NCI-H446 treated with DMSO at 0.1 percent for 48 hours (cell line): ENCODE results near the gene TAF4.

Experiments used
- DNase-seq: peaks from one replicate; lab custom pipeline; 2025; lab: John Stamatoyannopoulos, UW

Gene TAF4

DNA sequence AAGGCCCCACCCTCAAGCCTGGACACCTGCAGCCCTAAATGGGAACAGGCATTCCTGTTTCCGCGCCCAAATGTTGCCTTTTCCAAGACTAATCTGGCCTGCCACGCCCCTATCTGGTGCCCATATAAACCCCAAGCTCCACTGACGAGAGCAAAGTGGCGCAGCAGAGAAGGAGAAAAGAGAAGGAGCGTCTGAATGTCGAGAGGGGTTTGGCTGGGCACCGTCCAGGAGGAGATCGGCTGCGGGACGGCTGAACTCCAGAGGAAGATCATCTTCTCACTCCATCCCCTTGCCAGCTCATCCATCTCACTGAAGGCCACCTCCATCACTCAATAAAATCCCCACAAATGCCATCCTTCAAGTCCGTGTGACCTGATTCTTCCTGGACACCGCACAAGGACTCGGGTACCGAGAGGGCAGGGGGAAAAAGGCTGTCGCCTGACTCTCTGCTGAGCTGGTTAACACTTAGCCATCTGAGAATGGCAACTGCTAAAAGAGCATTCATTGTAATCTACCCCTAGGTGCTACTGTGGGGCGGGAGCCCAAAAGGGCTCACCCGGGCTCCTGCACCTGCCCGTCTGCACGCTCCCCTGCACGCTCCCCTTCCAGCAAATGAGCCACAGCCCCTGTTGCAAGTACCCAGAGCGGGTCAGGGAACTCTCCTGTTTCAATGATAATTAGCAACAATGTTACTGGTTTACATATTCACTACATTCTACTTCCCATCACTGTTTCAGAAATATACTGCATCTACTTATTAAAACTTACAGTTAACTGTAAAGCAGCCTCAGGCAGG is 23.5 kb downstream of the TAF4 start:
- no peak for DNase-seq

DNA sequence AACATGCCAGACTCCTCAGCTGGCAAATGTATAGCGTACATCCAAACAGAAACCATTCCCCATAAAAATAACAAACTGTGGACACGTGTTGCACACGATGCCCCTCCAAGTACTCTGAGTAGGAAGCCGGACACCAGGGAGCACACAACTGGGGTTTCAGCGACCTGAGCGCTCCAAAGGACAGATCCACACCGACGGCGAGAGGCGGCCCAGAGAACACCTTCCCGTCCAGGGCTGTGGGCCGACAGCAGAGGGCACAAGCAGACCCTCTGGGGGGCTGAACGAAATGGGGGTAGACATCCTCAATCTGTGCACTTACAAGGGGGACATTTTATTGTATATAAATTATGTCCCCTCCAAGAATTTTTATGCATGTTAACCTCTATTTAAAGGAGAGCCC is 24.7 kb downstream of the TAF4 start:
- no peak for DNase-seq

GRCh38 chr20:62040381-62040922 is 25.2 kb downstream of the TAF4 start:
- DNase-seq = no peak

GRCh38 chr20:62039738-62040137 is 25.9 kb downstream of the TAF4 start:
- DNase-seq = no peak

DNA sequence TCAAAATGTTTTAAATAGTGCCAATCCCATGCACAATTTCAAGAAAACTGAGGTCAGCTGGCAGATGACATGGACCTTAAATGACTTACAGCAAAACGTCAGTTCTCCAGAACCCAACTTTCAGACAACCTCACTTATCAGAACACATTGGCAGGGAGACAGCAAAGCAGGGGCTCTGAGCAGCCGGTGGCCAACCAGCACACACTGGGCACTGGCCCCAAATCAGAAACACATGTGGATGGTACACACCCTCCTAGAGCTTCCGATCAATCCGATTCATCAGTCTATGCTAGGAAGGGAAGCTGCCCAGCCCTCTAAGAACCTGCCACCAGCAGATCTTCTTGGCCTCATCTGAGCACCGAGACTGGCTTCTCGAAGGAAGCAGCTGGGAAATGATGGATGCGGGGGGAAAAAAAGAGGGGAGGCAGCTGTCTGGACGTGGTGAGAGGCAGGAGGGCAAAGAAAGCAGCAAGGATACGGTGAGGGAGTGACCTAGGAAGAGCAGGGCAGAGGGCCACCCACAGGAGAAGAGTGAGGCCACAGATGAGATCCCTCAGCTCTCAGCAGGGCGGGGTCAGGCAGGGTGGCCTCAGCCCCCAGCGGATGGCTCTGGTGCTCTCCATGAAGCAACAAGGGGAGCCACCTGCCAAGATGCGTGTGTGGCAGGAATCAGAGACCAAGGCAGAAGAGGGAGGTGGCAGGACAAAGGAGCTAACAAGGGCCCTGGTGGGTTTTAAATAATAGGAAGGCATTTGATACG is 32.9 kb downstream of the TAF4 start:
- DNase-seq = no peak

- no peak for DNase-seq
Measured at GRCh38 chr20:62031462-62032092, 34.1 kb downstream of the TAF4 start.

- DNase-seq = no peak
Measured at GRCh38 chr20:62030834-62031434, 34.7 kb downstream of the TAF4 start.

DNA sequence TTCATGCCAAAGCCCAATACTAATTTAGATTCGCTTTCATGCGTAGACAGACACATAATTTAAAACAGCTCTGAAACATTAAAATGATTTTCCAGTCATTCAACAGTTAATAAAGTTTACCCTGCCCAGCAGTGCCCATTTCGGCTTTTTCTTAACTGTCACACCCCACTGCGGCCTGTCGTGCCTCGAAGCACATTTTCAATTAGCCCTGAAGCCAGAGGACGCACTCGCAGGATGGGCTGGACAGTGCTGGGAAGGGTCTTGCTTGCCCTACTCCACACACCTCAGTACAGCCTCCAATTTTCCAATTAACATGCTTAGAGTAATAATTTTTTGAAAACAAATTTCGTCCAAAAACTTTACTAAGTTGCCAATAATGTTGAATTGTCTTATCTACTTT is 35.3 kb downstream of the TAF4 start:
- DNase-seq = no peak

DNA sequence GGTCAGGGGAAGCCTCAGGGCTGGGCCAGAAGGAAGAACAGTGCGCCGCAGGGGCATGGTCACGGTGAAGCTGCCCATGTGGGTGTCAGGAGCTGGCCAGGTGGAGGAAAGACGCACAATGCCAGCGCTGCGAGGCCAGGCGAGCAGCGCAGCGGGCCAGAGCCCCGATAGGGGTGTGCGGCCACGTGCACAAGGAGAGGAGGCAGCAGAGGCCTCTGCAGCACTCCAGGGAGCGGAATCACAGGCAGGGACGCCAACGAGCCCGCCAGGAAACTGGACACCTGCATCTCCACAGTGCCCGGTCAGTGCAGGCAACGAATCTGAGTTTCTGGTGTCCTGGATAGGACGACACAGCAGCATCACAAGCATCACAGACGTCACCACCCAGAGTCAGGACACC is 35.7 kb downstream of the TAF4 start:
- no peak for DNase-seq

- DNase-seq = no peak
Measured at GRCh38 chr20:62029296-62029695, 36.4 kb downstream of the TAF4 start.

DNA sequence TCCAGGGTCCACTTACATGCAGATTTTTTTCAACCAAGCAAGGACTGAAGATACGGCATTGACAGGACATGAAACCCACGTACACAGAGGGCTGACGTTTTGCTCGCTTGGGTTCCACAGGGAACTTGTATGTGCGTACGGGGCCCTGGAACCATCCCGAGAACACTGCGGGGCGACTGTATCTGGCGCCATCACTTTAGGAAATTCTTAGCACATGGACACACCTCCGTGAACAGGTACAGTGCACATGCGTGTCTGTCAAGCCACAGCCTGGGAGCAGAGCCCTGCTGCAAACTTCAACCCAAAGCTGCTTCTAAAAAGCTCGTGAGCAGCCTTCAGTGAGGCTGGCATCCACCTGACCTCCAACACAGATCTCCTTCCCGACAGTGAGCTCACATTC is 37.3 kb downstream of the TAF4 start:
- DNase-seq = no peak

DNA sequence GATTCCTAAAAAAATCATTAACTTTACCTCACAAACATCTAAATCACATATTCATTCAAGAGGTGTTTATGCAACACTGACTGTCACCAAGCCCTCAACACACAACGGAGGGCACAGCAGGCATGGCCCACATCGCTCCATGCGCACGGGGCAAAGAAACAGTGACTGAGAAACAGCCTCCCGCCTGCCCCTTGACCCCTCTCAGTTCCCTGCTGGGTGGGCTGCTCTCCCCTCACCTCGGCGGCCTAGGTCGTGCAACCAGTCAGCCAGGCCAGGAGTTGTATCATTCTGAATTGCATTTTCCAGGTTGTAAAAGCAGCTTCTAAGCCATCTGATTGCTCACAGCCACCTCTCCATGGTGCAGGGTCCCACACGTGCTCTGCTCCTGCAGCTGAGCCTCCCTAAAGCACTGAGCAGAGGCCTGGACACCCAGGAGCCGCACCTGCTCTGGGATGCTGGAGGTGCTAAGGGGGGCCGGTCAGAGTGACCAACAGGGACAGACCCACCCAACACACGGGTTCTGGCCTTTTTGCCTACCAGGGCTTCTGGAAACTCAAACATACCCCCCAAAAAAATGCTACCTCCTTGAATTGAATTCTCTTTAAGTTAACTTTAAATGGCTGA is 37.9 kb downstream of the TAF4 start:
- no peak for DNase-seq

DNA sequence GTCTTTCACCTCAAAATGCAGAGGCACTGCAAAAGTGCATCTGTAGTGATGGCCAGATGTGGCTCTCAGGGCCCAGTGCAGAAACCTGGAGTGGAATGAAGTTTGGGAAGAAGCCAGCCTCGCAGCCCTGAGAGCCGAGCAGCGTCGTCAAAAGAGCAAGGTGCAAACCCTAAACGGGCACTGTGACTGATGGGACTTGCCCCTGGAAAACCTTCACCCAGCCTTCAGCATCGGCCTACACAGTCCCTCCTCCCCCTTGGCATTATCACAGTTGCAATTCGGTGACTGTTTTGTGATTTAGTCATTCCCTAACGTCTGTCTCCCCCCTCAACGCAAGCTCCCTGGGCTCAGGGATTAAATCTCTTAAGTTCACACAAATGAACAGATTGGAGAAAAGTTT is 38.6 kb downstream of the TAF4 start:
- no peak for DNase-seq

GRCh38 chr20:62026564-62026856 is 39.2 kb downstream of the TAF4 start:
- DNase-seq = no peak

- no peak for DNase-seq
Measured at GRCh38 chr20:62025832-62026563, 39.7 kb downstream of the TAF4 start.

DNA sequence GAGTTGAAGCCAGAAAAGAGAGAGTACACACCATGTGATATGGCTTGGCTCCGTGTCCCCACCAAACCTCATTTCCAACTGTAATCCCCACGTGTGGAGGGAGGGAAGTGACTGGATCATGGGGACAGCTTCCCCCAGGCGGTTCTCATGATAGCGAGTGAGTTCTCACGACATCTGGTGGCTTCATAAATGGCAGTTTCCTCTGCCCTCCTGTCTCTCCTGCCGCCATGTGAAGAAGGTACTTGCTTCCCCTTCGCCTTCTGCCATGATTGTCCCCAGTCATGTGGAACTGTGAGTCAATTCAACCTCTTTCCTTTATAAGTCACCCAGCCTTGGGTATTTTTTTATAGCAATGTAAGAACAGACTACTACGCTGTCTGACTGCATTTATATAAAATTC is 40.3 kb downstream of the TAF4 start:
- DNase-seq = no peak

DNA sequence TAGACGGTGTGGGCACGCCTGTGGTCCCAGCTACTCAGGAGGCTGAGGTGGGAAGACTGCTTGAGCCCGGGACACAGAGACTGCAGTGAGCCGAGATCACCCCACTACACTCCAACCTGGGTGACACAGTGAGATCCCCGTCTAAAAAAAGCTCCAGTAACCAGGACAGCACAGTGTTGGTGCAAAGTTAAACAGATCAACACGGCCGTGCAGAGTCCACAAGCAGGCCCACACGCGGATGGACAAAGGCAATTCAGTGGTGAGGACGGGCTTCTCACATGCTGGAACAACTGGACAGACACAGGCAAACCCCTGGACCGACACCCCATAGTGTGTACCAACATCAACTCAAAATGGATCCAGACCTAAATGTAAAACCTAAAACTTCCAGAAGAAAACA is 41.7 kb downstream of the TAF4 start:
- no peak for DNase-seq

DNA sequence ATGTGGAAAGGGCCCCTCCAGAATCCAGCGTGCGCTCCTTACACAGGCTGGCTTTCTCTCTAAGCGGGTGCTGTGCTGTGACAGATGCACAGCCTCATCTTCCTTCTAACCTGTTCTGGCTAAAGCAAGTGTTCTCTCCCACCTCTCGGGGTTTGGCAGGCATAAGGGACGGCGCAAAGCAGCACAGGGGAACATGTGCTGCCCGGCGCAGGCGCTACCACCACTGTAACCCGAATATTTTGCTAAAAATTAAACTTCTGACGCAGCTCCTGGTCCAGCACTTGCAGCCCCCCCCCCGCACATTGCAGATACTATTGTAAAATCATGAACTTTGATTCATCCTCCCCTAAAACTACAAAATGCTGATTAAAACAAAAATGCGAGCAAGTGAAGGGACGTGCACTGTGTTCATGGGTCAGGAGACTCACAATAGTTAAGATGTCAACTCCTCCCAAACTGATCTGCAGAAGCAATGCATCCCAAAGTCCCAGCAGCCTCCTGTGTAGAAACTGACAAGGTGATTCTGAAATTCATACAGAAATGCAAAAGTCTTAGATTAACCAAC is 43.0 kb downstream of the TAF4 start:
- DNase-seq = no peak

GRCh38 chr20:62021793-62022385 is 43.8 kb downstream of the TAF4 start:
- no peak for DNase-seq

DNA sequence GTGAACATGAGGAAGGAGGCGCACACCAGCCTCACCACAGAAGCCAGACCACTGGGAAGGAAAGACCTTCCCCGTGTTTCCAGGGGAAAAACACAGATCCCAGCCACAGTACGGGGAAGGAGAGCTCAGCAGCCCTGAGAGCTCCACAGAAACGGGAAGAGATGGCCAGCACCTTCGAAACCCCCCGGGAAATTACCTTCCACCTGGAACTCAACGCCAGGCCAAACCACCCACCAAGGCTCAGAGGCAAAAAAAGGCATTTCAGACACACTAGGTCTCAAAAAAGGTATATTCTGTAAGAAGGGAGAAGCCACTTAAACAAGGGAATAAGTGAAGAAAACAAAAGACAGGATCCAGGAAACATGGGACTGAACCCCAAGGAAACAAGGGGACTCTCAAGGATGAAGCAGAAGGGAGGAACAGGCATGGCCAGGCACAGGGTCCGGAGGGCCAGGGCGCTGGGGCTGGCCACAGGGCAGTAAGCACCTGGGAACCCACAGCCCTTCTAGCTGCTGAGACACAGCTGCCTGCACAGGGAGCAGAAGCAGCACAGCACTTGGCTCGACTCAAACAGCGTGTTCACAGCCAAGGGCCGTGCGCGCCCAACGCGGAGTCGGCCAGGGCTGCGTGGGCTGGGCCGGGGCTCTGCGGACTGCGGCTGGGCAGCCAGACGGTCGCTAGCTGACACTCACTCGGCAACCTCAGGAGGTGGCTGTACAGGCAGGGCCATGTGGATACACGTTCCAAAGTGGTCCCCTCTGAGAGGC is 44.6 kb downstream of the TAF4 start:
- no peak for DNase-seq
